Measurements from ENCODE around the gene GRIK4. TPM values are rescaled to one million over a fixed set of nuclear protein-coding genes. Genes with fewer than 3 reads are reported as not detected.

The GRIK4 gene
- total and polyA plus RNA-seq, 2 of the 4 experiments (the other 2 are of a cell fraction), result 0.18 to 0.38 TPM

- no TSS peak for BruUV-seq (replicated peaks)
- H2BK5ac ChIP-seq (ENCODE audit: low read depth, low read length, poor library complexity, severe bottlenecking), result no peak overlapping the region
- H3K14ac ChIP-seq (replicated peaks; ENCODE audit: low read depth, low read length), result no peak overlapping the region
- no peak overlapping the region for H3K56ac ChIP-seq (ENCODE audit: extremely low read depth, insufficient read depth, low read length)
- H2AFZ ChIP-seq (replicated peaks; ENCODE audit: low read length, poor library complexity), result no peak overlapping the region
- dilution Hi-C loops (cut with HindIII; ENCODE audit: low sequenced_read_pairs, unreplicated experiment), result no loop called here
- H3K4me3 ChIP-seq (ENCODE audit: insufficient read depth, low read depth, low read length), result no peak overlapping the region
- peaks cover 12% of the 10 kb centered on the region for H3K27me3 ChIP-seq (ENCODE audit: control insufficient read depth, insufficient read depth, low read length)
- no peak overlapping the region for H3K9ac ChIP-seq (ENCODE audit: low read depth, low read length)
- in situ Hi-C loops (cut with MboI; ENCODE audit: low sequenced_read_pairs), result no loop called here
- no peak overlapping the region for H2BK20ac ChIP-seq (ENCODE audit: low read depth, low read length)
- H3K27ac ChIP-seq (ENCODE audit: insufficient read depth, low read length), result no peak overlapping the region
- no peaks in the 10 kb centered on the region for H3K9me3 ChIP-seq (ENCODE audit: control insufficient read depth, insufficient read depth, low read length)
- ATAC-seq (ENCODE audit: low read depth), result no peak
- intact Hi-C loops (cut with micrococcal nuclease), result loop anchor here (10.0 kb wide), 1 partner anchor 1106 kb away; no protein-coding TSS in a partner anchor
- no peak overlapping the region for H3K4me2 ChIP-seq (ENCODE audit: low read depth, low read length)
- peaks cover 7% of the 10 kb centered on the region; the same call in 1 of the 2 replicates for H3K9me1 ChIP-seq (ENCODE audit: insufficient read depth, low read length)
- WGBS, 2 experiments (ENCODE audit: extremely low coverage in 2 of 2, insufficient read length in 1 of 2), result no CpG with 5 or more reads among the region's 5 CpGs
- H3K18ac ChIP-seq (ENCODE audit: low read depth, low read length), result no peak overlapping the region
- ChIA-PET CTCF (no interaction called here), POLR2A (ENCODE audit: unreplicated experiment) (no interaction called here)
- H3K4ac ChIP-seq (ENCODE audit: low read depth, low read length), result no peak overlapping the region
- no peak overlapping the region for H2AK5ac ChIP-seq (ENCODE audit: low read depth, low read length)
- H4K91ac ChIP-seq (ENCODE audit: insufficient read depth, low read depth, low read length), result no peak overlapping the region
- H3K36me3 ChIP-seq (ENCODE audit: control insufficient read depth, insufficient read depth, low read length), result no peaks in the 10 kb centered on the region
- no peak for TF ChIP-seq BHLHE40 (IDR thresholded peaks at IDR 0.05; ENCODE audit: low read depth, low read length)
- no peak for TF ChIP-seq USF2 (IDR thresholded peaks at IDR 0.05; ENCODE audit: low read depth, low read length)
- TF ChIP-seq CTCF (conservative IDR thresholded peaks at IDR 0.05; ENCODE audit: low read depth, low read length), result no peak
- TF ChIP-seq RFX5 (IDR thresholded peaks at IDR 0.05; ENCODE audit: low read depth, low read length), result no peak
- no peak for TF ChIP-seq POLR2A (IDR thresholded peaks at IDR 0.05; ENCODE audit: low read depth, low read length)
- TF ChIP-seq MAFK (IDR thresholded peaks at IDR 0.05; ENCODE audit: low read depth, low read length), result no peak
- no peak for TF ChIP-seq FOS (IDR thresholded peaks at IDR 0.05; ENCODE audit: low read depth, low read length)
- no peak overlapping the region for H3K23ac ChIP-seq (ENCODE audit: low read depth, low read length)
- no peak overlapping the region for H2BK15ac ChIP-seq (ENCODE audit: low read depth, low read length)
- H3K79me1 ChIP-seq (ENCODE audit: low read depth in 1 of 2, low read length in 2 of 2), result no peaks in the 10 kb centered on the region
- H2BK120ac ChIP-seq (ENCODE audit: low read depth, low read length), result no peak overlapping the region
- peaks cover 6% of the 10 kb centered on the region; the same call in 1 of the 2 replicates for H3K4me1 ChIP-seq (ENCODE audit: control insufficient read depth, insufficient read depth, low read length)
- H4K20me1 ChIP-seq (ENCODE audit: insufficient read depth, low read length), result peaks cover 5% of the 10 kb centered on the region; the same call in 1 of the 2 replicates
- no peak overlapping the region for H4K5ac ChIP-seq (ENCODE audit: low read depth, low read length)
- DNase-seq, result no peak
- H2AK9ac ChIP-seq (replicated peaks; ENCODE audit: low read depth, low read length, poor library complexity), result no peak overlapping the region
- H4K8ac ChIP-seq (ENCODE audit: low read depth in 2 of 2, low read length in 2 of 2), result no peak overlapping the region
These were observed 299.7 kb downstream of the GRIK4 start for GRCh38 chr11:120811199-120811598.
